B cell (primary cell): ENCODE results near the gene CCNG1.

Experiments
- CTCF ChIP-seq: fragments of 200-600 bp; IDR thresholded peaks from one replicate; pipeline ENCODE4 v1.8.0; 2022; ENCODE audit warnings: antibody characterized with exemption, mild to moderate bottlenecking
- EZH2 ChIP-seq: IDR thresholded peaks from 2 replicates; pipeline ENCODE4 v1.6.1; 2012; ENCODE audit warnings: borderline replicate concordance, low read depth, mild to moderate bottlenecking, moderate library complexity, low read length; ENCODE audit not compliant: insufficient read depth, poor library complexity, severe bottlenecking

DNA sequence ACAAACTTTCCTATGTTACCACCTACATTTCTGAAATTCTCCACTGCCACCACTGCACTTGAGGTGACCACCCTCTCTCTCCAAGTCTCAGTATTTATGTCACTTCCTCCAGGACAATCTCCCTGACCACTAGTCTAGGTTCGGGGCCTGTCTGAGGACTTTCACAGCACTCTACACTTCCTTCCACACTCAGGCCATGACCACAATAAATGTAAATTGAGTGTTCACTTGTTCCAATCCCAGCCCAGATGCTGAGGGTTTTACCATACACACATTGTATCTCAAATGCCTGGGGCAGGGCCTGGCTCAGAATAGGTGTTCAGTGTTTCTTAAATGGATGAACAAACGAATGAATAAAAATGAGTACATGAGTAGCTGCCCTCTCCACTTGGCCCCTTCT lies 26.9 kb upstream of the CCNG1 start:
- no peak for TF ChIP-seq CTCF
- TF ChIP-seq EZH2, result no peak
